Fibroblast of lung (primary cell): ENCODE results near the gene NRF1.

Experiments
- CTCF ChIP-seq, 2 donors: IDR thresholded peaks in 1 of 2; conservative IDR thresholded peaks in 1 of 2; 1 replicate in 1 of 2; 2 replicates in 1 of 2; pipeline ENCODE4 v1.5.1; 2011 to 2012; ENCODE audit warnings: low read length in 2 of 2, control low read depth in 1 of 2, inconsistent platforms in 1 of 2, low read depth in 1 of 2, mild to moderate bottlenecking in 1 of 2
- EZH2 ChIP-seq: IDR thresholded peaks from 2 replicates; pipeline ENCODE4 v1.5.1; 2012; ENCODE audit warnings: low read length, control low read depth, mild to moderate bottlenecking; ENCODE audit errors: missing control alignments

- TF ChIP-seq CTCF (conservative IDR thresholded peaks at IDR 0.05 in 1 of 2, IDR thresholded peaks at IDR 0.05 in 1 of 2; ENCODE audit: low read depth in 1 of 2, low read length in 2 of 2), result no peak
- TF ChIP-seq EZH2, result no peak
Observed at GRCh38 chr7:129617652-129618051, 6.1 kb downstream of the NRF1 start.
